SK-N-SH treated with all-trans-retinoic acid at 6 μM for 48 hours (cell line): ENCODE data around the gene ECEL1.
A peak's percentile ranks its signal among the peaks of the same experiment; 100 is the strongest.

Experiments
- ATAC-seq: fragments of 200-7000 bp; cut with Tn5 transposase; 3 replicates; pipeline ENCODE4 v1.9.1; 2020; ENCODE audit warnings: mild to moderate bottlenecking, moderate library complexity
- ARNTL ChIP-seq: fragments of 450-650 bp; formaldehyde crosslinking; IDR thresholded peaks from 2 replicates; pipeline ENCODE4 v1.5.0; 2020; ENCODE audit warnings: low read depth, mild to moderate bottlenecking, moderate library complexity, borderline replicate concordance
- BACH2 ChIP-seq: fragments of 250-450 bp; sonication (Bioruptor Pico); IDR thresholded peaks from 2 replicates; pipeline ENCODE4 v1.9.0; 2021; ENCODE audit warnings: mild to moderate bottlenecking, borderline replicate concordance
- CREB5 ChIP-seq: fragments of 250-450 bp; sonication (Bioruptor Pico); IDR thresholded peaks from 2 replicates; pipeline ENCODE4 v1.5.1; 2020; ENCODE audit warnings: low read depth, mild to moderate bottlenecking, moderate library complexity
- CSDC2 ChIP-seq: fragments of 250-450 bp; sonication (Bioruptor Pico); IDR thresholded peaks from 2 replicates; pipeline ENCODE4 v1.5.0; 2020; ENCODE audit warnings: mild to moderate bottlenecking, moderate library complexity
- CSRNP3 ChIP-seq: fragments of 250-450 bp; sonication (Bioruptor Pico); IDR thresholded peaks from 2 replicates; pipeline ENCODE4 v1.5.1; 2021; ENCODE audit warnings: mild to moderate bottlenecking, moderate library complexity
- ESRRG ChIP-seq: fragments of 250-450 bp; sonication (Bioruptor Pico); IDR thresholded peaks from 2 replicates; pipeline ENCODE4 v1.6.1; 2021; ENCODE audit warnings: mild to moderate bottlenecking
- GLIS3 ChIP-seq: fragments of 250-450 bp; sonication (Bioruptor Pico); IDR thresholded peaks from 2 replicates; pipeline ENCODE4 v1.5.0; 2020; ENCODE audit warnings: mild to moderate bottlenecking, moderate library complexity
- ISL1 ChIP-seq: fragments of 250-450 bp; sonication (Bioruptor Pico); IDR thresholded peaks from 2 replicates; pipeline ENCODE4 v2.1.2; 2022; ENCODE audit warnings: mild to moderate bottlenecking, moderate library complexity
- OSR1 ChIP-seq: fragments of 250-450 bp; sonication (Bioruptor Pico); IDR thresholded peaks from 2 replicates; pipeline ENCODE4 v1.8.0; 2022; ENCODE audit warnings: moderate library complexity, mild to moderate bottlenecking, inconsistent platforms
- PATZ1 ChIP-seq: fragments of 250-450 bp; sonication (Bioruptor Pico); IDR thresholded peaks from 2 replicates; pipeline ENCODE4 v1.8.0; 2020; ENCODE audit warnings: mild to moderate bottlenecking, moderate library complexity, borderline replicate concordance
- POU6F1 ChIP-seq: fragments of 250-450 bp; sonication (Bioruptor Pico); IDR thresholded peaks from 2 replicates; pipeline ENCODE4 v1.8.0; 2021; ENCODE audit warnings: low read depth, mild to moderate bottlenecking, moderate library complexity, borderline replicate concordance
- PPARA ChIP-seq: fragments of 250-450 bp; sonication (Bioruptor Pico); IDR thresholded peaks from 2 replicates; pipeline ENCODE4 v1.5.0; 2020; ENCODE audit warnings: mild to moderate bottlenecking, borderline replicate concordance
- RARB ChIP-seq: fragments of 250-450 bp; sonication (Bioruptor Pico); IDR thresholded peaks from 2 replicates; pipeline ENCODE4 v1.8.0; 2021; ENCODE audit warnings: mild to moderate bottlenecking, moderate library complexity
- SNAI2 ChIP-seq: fragments of 250-450 bp; sonication (Bioruptor Pico); IDR thresholded peaks from 2 replicates; pipeline ENCODE4 v1.5.0; 2020; ENCODE audit warnings: mild to moderate bottlenecking, moderate library complexity
- TCF4 ChIP-seq: fragments of 250-450 bp; sonication (Bioruptor Pico); IDR thresholded peaks from 2 replicates; pipeline ENCODE4 v1.8.0; 2021; ENCODE audit warnings: mild to moderate bottlenecking, moderate library complexity, borderline replicate concordance
- TOX ChIP-seq: fragments of 250-450 bp; sonication (Bioruptor Pico); IDR thresholded peaks from 2 replicates; pipeline ENCODE4 v1.8.0; 2021; ENCODE audit warnings: mild to moderate bottlenecking, moderate library complexity, borderline replicate concordance
- TSHZ2 ChIP-seq: fragments of 250-450 bp; sonication (Bioruptor Pico); IDR thresholded peaks from 2 replicates; pipeline ENCODE4 v1.5.0; 2020; ENCODE audit warnings: mild to moderate bottlenecking, moderate library complexity
- ZC3H10 ChIP-seq: fragments of 250-450 bp; sonication (Bioruptor Pico); IDR thresholded peaks from 2 replicates; pipeline ENCODE4 v1.5.1; 2021; ENCODE audit warnings: mild to moderate bottlenecking, moderate library complexity
- ZFP3 ChIP-seq: fragments of 250-450 bp; sonication (Bioruptor Pico); IDR thresholded peaks from 2 replicates; pipeline ENCODE4 v1.5.0; 2020; ENCODE audit warnings: mild to moderate bottlenecking, moderate library complexity
- ZFP30 ChIP-seq: fragments of 450-650 bp; formaldehyde crosslinking; IDR thresholded peaks from 2 replicates; pipeline ENCODE4 v1.5.0; 2022; ENCODE audit warnings: mild to moderate bottlenecking, moderate library complexity
- ZNF565 ChIP-seq: fragments of 450-650 bp; formaldehyde crosslinking; conservative IDR thresholded peaks from 2 replicates; pipeline ENCODE4 v1.5.0; 2020; ENCODE audit warnings: low read depth, mild to moderate bottlenecking, moderate library complexity
- ZNF70 ChIP-seq: fragments of 450-650 bp; formaldehyde crosslinking; IDR thresholded peaks from 2 replicates; pipeline ENCODE4 v1.5.0; 2020; ENCODE audit warnings: mild to moderate bottlenecking, moderate library complexity
- ZNF8 ChIP-seq: fragments of 450-650 bp; formaldehyde crosslinking; IDR thresholded peaks from 2 replicates; pipeline ENCODE4 v1.5.0; 2020; ENCODE audit warnings: mild to moderate bottlenecking, moderate library complexity

The ECEL1 gene

GRCh38 chr2:232524771-232525170, 37.1 kb upstream of the ECEL1 start (continued):
- TF ChIP-seq ZNF8 (CRISPR knock-in tag), result no peak
- no peak for TF ChIP-seq CSRNP3

GRCh38 chr2:232523682-232524597, 36.3 kb upstream of the ECEL1 start:
- ATAC-seq, result peak; percentile 60
- TF ChIP-seq SNAI2 (CRISPR knock-in tag), result no peak
- TF ChIP-seq CSRNP3, result no peak
- no peak for TF ChIP-seq ZNF70
- TF ChIP-seq TOX (CRISPR knock-in tag), result no peak
- TF ChIP-seq ZFP3, result no peak
- no peak for TF ChIP-seq TSHZ2 (CRISPR knock-in tag)
- TF ChIP-seq OSR1 (CRISPR knock-in tag), result no peak
- TF ChIP-seq ARNTL (CRISPR knock-in tag), result no peak
- no peak for TF ChIP-seq ZNF565 (CRISPR knock-in tag)
- TF ChIP-seq ESRRG (CRISPR knock-in tag), result no peak
- TF ChIP-seq GLIS3 (CRISPR knock-in tag), result no peak
- TF ChIP-seq ZFP30 (CRISPR knock-in tag), result no peak
- no peak for TF ChIP-seq ZNF8 (CRISPR knock-in tag)
- no peak for TF ChIP-seq BACH2 (CRISPR knock-in tag)
- TF ChIP-seq CREB5, result no peak
- TF ChIP-seq PATZ1, result no peak
- no peak for TF ChIP-seq CSDC2 (CRISPR knock-in tag)
- no peak for TF ChIP-seq ZC3H10 (CRISPR knock-in tag)
- TF ChIP-seq RARB (CRISPR knock-in tag), result no peak

GRCh38 chr2:232523402-232523681, 35.7 kb upstream of the ECEL1 start:
- peak; percentile 7; the same call in 2 of the 3 replicates for ATAC-seq
- TF ChIP-seq ZFP3, result no peak
- no peak for TF ChIP-seq SNAI2 (CRISPR knock-in tag)
- TF ChIP-seq TCF4 (CRISPR knock-in tag), result no peak
- no peak for TF ChIP-seq PATZ1
- no peak for TF ChIP-seq ARNTL (CRISPR knock-in tag)
- no peak for TF ChIP-seq OSR1 (CRISPR knock-in tag)
- no peak for TF ChIP-seq ZC3H10 (CRISPR knock-in tag)
- TF ChIP-seq CSRNP3, result no peak
- TF ChIP-seq PPARA (CRISPR knock-in tag), result no peak
- TF ChIP-seq POU6F1 (CRISPR knock-in tag), result no peak
- no peak for TF ChIP-seq TOX (CRISPR knock-in tag)
- TF ChIP-seq ISL1, result no peak
- no peak for TF ChIP-seq BACH2 (CRISPR knock-in tag)
- TF ChIP-seq GLIS3 (CRISPR knock-in tag), result no peak
- no peak for TF ChIP-seq ZNF565 (CRISPR knock-in tag)
- TF ChIP-seq ZFP30 (CRISPR knock-in tag), result no peak
